ENCODE measurements around the gene RILPL2. TPM values are rescaled to one million over a fixed set of nuclear protein-coding genes. Genes with fewer than 3 reads are reported as not detected.
"Not testable (repeated sequence)": the region's sequence is repeated elsewhere in the genome, so short reads cannot be mapped to it uniquely, and the experiment has no call there.

The RILPL2 gene
- total RNA-seq, 5 donors from 2014 or later (not counting 1 experiment from before 2014, with no cell fraction given) = 6.0 to 10.2 (median 7.1) TPM

GRCh38 chr12:123384994-123385376 lies 51.5 kb downstream of the RILPL2 start:
- Histone ChIP-seq H3K27me3 (replicated peaks in 1 of 2; ENCODE audit: control insufficient read depth in 2 of 2, extremely low read depth in 1 of 2, insufficient read depth in 2 of 2, low read length in 1 of 2) (no peaks in the 10 kb centered on the region), H3K27ac (ENCODE audit: low read length) (no peak overlapping the region), H3K36me3 (ENCODE audit: control insufficient read depth in 2 of 2, extremely low read depth in 1 of 2, insufficient read depth in 1 of 2, low read length in 1 of 2) (no peaks in the 10 kb centered on the region), H3K4me1 (ENCODE audit: control insufficient read depth in 1 of 2, extremely low read depth in 1 of 2, insufficient read depth in 2 of 2, low read length in 2 of 2) (peaks cover 17 to 33% of the 10 kb centered on the region in 2 experiments), H3K9me3 (no peaks in the 10 kb centered on the region), H3K4me3 (ENCODE audit: control insufficient read depth in 1 of 2, extremely low read depth in 1 of 2, low read length in 1 of 2) (peak overlapping the region; percentile 77 to 78)
- H3K4me1 Mint-ChIP-seq = peaks cover 21 to 27% (median 27%) of the 10 kb centered on the region in 3 donors
- H3K27me3 Mint-ChIP-seq = no peaks in the 10 kb centered on the region
- H3K27ac Mint-ChIP-seq = no peak overlapping the region
- no CpG with 5 or more reads among the region's 1 CpG for WGBS (ENCODE audit: insufficient coverage)
- CTCF ChIA-PET = interaction anchor here in 1 of 2 donors (1.4 kb wide), 1 partner anchor 20 kb away, joined by 3 read pairs; no protein-coding TSS in a partner anchor
- no peaks in the 10 kb centered on the region for H3K9me3 Mint-ChIP-seq
- POLR2A ChIA-PET = interaction anchor here in 1 of 2 donors (1.4 kb wide), 1 partner anchor 20 kb away, joined by 4 read pairs; no protein-coding TSS in a partner anchor
- H3K4me3 Mint-ChIP-seq = peak overlapping the region; percentile 87 to 96 (median 89)
- ATAC-seq (replicated peaks in 1 of 4) (no peak), DNase-seq (no peak)
- no peaks in the 10 kb centered on the region for H3K36me3 Mint-ChIP-seq

GRCh38 chr12:123384318-123384993 lies 52.0 kb downstream of the RILPL2 start:
- WGBS (ENCODE audit: insufficient coverage) = 2% methylated on average over 23 of the region's 41 CpGs
- Mint-ChIP-seq H3K4me1 (peaks cover 19 to 25% (median 25%) of the 10 kb centered on the region in 3 donors), H3K27me3 (no peaks in the 10 kb centered on the region), H3K27ac (peak overlapping the region in 1 of 2 donors; percentile 61), H3K4me3 (peak overlapping the region; percentile 87 to 96 (median 89)), H3K36me3 (no peaks in the 10 kb centered on the region), H3K9me3 (no peaks in the 10 kb centered on the region)
- Histone ChIP-seq H3K36me3 (ENCODE audit: control insufficient read depth in 2 of 2, extremely low read depth in 1 of 2, insufficient read depth in 1 of 2, low read length in 1 of 2) (no peaks in the 10 kb centered on the region), H3K4me1 (ENCODE audit: control insufficient read depth in 1 of 2, extremely low read depth in 1 of 2, insufficient read depth in 2 of 2, low read length in 2 of 2) (peaks cover 15 to 28% of the 10 kb centered on the region in 2 experiments), H3K27ac (ENCODE audit: low read length) (peak overlapping the region; percentile 25), H3K4me3 (ENCODE audit: control insufficient read depth in 1 of 2, extremely low read depth in 1 of 2, low read length in 1 of 2) (peak overlapping the region; percentile 77 to 78), H3K27me3 (replicated peaks in 1 of 2; ENCODE audit: control insufficient read depth in 2 of 2, extremely low read depth in 1 of 2, insufficient read depth in 2 of 2, low read length in 1 of 2) (no peaks in the 10 kb centered on the region), H3K9me3 (no peaks in the 10 kb centered on the region)
- CTCF ChIA-PET = interaction anchor here in 1 of 2 donors (0.6 to 1.5 kb wide), 6 partner anchors 19 to 858 kb away, joined by 3 to 14 read pairs (median 3); partner anchors contain the start of genes RSRC2 and SBNO1
- DNase-seq (peak in 3 of 35 experiments; percentile 6 to 37 (median 11)), ATAC-seq (replicated peaks in 1 of 4) (peak in 3 of 4 experiments; percentile 8 to 9 (median 8))
- POLR2A ChIA-PET = interaction anchor here in 1 of 2 donors (0.6 to 1.4 kb wide), 3 partner anchors 19 to 884 kb away, joined by 3 to 6 read pairs (median 4); partner anchors contain the start of gene ZCCHC8

GRCh38 chr12:123382684-123383083 lies 53.8 kb downstream of the RILPL2 start:
- ATAC-seq (replicated peaks in 1 of 4) = no peak
- WGBS (ENCODE audit: insufficient coverage) = 100% methylated on average over 1 of the region's 14 CpGs
- no peak overlapping the region for H3K27ac ChIP-seq (ENCODE audit: low read length)

GRCh38 chr12:123379391-123379790 lies 57.1 kb downstream of the RILPL2 start:
- no peaks in the 10 kb centered on the region for H3K9me3 Mint-ChIP-seq
- no peaks in the 10 kb centered on the region for H3K27me3 Mint-ChIP-seq
- peak overlapping the region; percentile 36 to 64 for H3K27ac Mint-ChIP-seq
- peaks cover 0 to 8% of the 10 kb centered on the region in 2 experiments for H3K4me1 ChIP-seq (ENCODE audit: control insufficient read depth in 1 of 2, extremely low read depth in 1 of 2, insufficient read depth in 2 of 2, low read length in 2 of 2)
- ChIA-PET POLR2A (no interaction called here), CTCF (no interaction called here)
- no peaks in the 10 kb centered on the region for H3K36me3 ChIP-seq (ENCODE audit: control insufficient read depth in 2 of 2, extremely low read depth in 1 of 2, insufficient read depth in 1 of 2, low read length in 1 of 2)
- DNase-seq (no peak), ATAC-seq (replicated peaks in 1 of 4) (no peak)
- no peaks in the 10 kb centered on the region for H3K36me3 Mint-ChIP-seq
- peaks cover 4 to 10% (median 6%) of the 10 kb centered on the region in 3 donors for H3K4me1 Mint-ChIP-seq
- no peaks in the 10 kb centered on the region for H3K27me3 ChIP-seq (replicated peaks in 1 of 2; ENCODE audit: control insufficient read depth in 2 of 2, extremely low read depth in 1 of 2, insufficient read depth in 2 of 2, low read length in 1 of 2)
- no peak overlapping the region for H3K27ac ChIP-seq (ENCODE audit: low read length)
- no peak overlapping the region for H3K4me3 Mint-ChIP-seq
- no peaks in the 10 kb centered on the region for H3K9me3 ChIP-seq
- no peak overlapping the region for H3K4me3 ChIP-seq (ENCODE audit: control insufficient read depth in 1 of 2, extremely low read depth in 1 of 2, low read length in 1 of 2)
- 92% methylated on average over 2 of the region's 5 CpGs for WGBS (ENCODE audit: insufficient coverage)

More at GRCh38 chr12:123382684-123383083, 53.8 kb downstream of the RILPL2 start:
- Mint-ChIP-seq H3K4me1 (peaks cover 12 to 18% (median 18%) of the 10 kb centered on the region in 3 donors), H3K27me3 (no peaks in the 10 kb centered on the region), H3K9me3 (no peaks in the 10 kb centered on the region), H3K4me3 (peak overlapping the region; percentile 39 to 64 (median 45)), H3K27ac (no peak overlapping the region), H3K36me3 (no peaks in the 10 kb centered on the region)
- CTCF ChIA-PET = interaction anchor here in 1 of 2 donors (0.6 kb wide), 1 partner anchor 132 kb away, joined by 10 read pairs; no protein-coding TSS in a partner anchor
- no peak for DNase-seq
- POLR2A ChIA-PET = no interaction called here
- Histone ChIP-seq H3K4me3 (ENCODE audit: control insufficient read depth in 1 of 2, extremely low read depth in 1 of 2, low read length in 1 of 2) (no peak overlapping the region), H3K9me3 (no peaks in the 10 kb centered on the region), H3K36me3 (ENCODE audit: control insufficient read depth in 2 of 2, extremely low read depth in 1 of 2, insufficient read depth in 1 of 2, low read length in 1 of 2) (no peaks in the 10 kb centered on the region), H3K27me3 (replicated peaks in 1 of 2; ENCODE audit: control insufficient read depth in 2 of 2, extremely low read depth in 1 of 2, insufficient read depth in 2 of 2, low read length in 1 of 2) (no peaks in the 10 kb centered on the region), H3K4me1 (ENCODE audit: control insufficient read depth in 1 of 2, extremely low read depth in 1 of 2, insufficient read depth in 2 of 2, low read length in 2 of 2) (peaks cover 7 to 19% of the 10 kb centered on the region in 2 experiments)

- H3K27me3 Mint-ChIP-seq; H3K36me3 ChIP-seq (ENCODE audit: control insufficient read depth in 2 of 2, extremely low read depth in 1 of 2, insufficient read depth in 1 of 2, low read length in 1 of 2); H3K9me3 ChIP-seq; H3K9me3 Mint-ChIP-seq; DNase-seq; H3K4me1 Mint-ChIP-seq; H3K27ac ChIP-seq (ENCODE audit: low read length); H3K27me3 ChIP-seq (replicated peaks in 1 of 2; ENCODE audit: control insufficient read depth in 2 of 2, extremely low read depth in 1 of 2, insufficient read depth in 2 of 2, low read length in 1 of 2); H3K4me3 ChIP-seq (ENCODE audit: control insufficient read depth in 1 of 2, extremely low read depth in 1 of 2, low read length in 1 of 2); H3K36me3 Mint-ChIP-seq; H3K27ac Mint-ChIP-seq; ATAC-seq (replicated peaks in 1 of 4); H3K4me3 Mint-ChIP-seq; H3K4me1 ChIP-seq (ENCODE audit: control insufficient read depth in 1 of 2, extremely low read depth in 1 of 2, insufficient read depth in 2 of 2, low read length in 2 of 2); POLR2A ChIA-PET: not testable (repeated sequence)
- no CpG with 5 or more reads among the region's 5 CpGs for WGBS (ENCODE audit: insufficient coverage)
- CTCF ChIA-PET = interaction anchor here in 1 of 2 donors (0.5 kb wide), 1 partner anchor 289 kb away, joined by 3 read pairs; no protein-coding TSS in a partner anchor
Measured at GRCh38 chr12:123372415-123372814, 64.1 kb downstream of the RILPL2 start.

- ATAC-seq (replicated peaks in 1 of 4); DNase-seq; H3K27me3 ChIP-seq (replicated peaks in 1 of 2; ENCODE audit: control insufficient read depth in 2 of 2, extremely low read depth in 1 of 2, insufficient read depth in 2 of 2, low read length in 1 of 2); H3K36me3 Mint-ChIP-seq; H3K4me1 Mint-ChIP-seq; H3K4me3 Mint-ChIP-seq; H3K27ac Mint-ChIP-seq; H3K27ac ChIP-seq (ENCODE audit: low read length); H3K4me1 ChIP-seq (ENCODE audit: control insufficient read depth in 1 of 2, extremely low read depth in 1 of 2, insufficient read depth in 2 of 2, low read length in 2 of 2); H3K9me3 ChIP-seq; H3K4me3 ChIP-seq (ENCODE audit: control insufficient read depth in 1 of 2, extremely low read depth in 1 of 2, low read length in 1 of 2); CTCF ChIA-PET; H3K9me3 Mint-ChIP-seq; H3K27me3 Mint-ChIP-seq; H3K36me3 ChIP-seq (ENCODE audit: control insufficient read depth in 2 of 2, extremely low read depth in 1 of 2, insufficient read depth in 1 of 2, low read length in 1 of 2): not testable (repeated sequence)
- WGBS (ENCODE audit: insufficient coverage) = 94% methylated on average over 29 of the region's 48 CpGs
- POLR2A ChIA-PET = interaction anchor here in 1 of 2 donors (0.5 kb wide), 1 partner anchor 134 kb away, joined by 3 read pairs; no protein-coding TSS in a partner anchor
Measured at GRCh38 chr12:123371667-123372368, 64.7 kb downstream of the RILPL2 start.
